Left cardiac atrium (tissue), 4 donors: ENCODE measurements around the gene MPPED2. TPM values are rescaled to one million over a fixed set of nuclear protein-coding genes. Genes with fewer than 3 reads are reported as not detected.

Experiments used
- ATAC-seq, 2 donors: fragments of 200-7000 bp; cut with Tn5 transposase; one replicate each; pipeline ENCODE4 v1.9.1; 2020; ENCODE audit warnings: mild to moderate bottlenecking in 2 of 2, moderate library complexity in 2 of 2
- DNase-seq: peaks from one replicate; pipeline ENCODE4 v3.0.0-alpha.2; 2020
- intact Hi-C, 2 donors: fragments of 100-400 bp; cut with DNase I; formaldehyde crosslinking; loops; one replicate each; pipeline versions ENCODE4 v1.14.1 to v1.15.1; 2022 to 2023
- total RNA-seq, 2 donors: library from RNA; stranded (reverse); fragmentation: NEBNext Ultra II Directional; extraction: Animal tissue kit (Norgen Biotek cat#: 25700); gene quantifications; one replicate each; pipeline ENCODE4 v1.2.1, GENCODE V29; 2021
- donor health status: DM: no; HTN: yes; CAD: no.
- donor health status: DM: no; HTN: yes; CAD: no; lungs with severe emphysema.
- donor health status: DM: yes; HTN: yes; CAD: no.
- donor health status: Dilated cardiomyopathy.

The MPPED2 gene
- total RNA-seq, 2 donors from 2014 or later, result 2.9 to 5.2 TPM

DNA sequence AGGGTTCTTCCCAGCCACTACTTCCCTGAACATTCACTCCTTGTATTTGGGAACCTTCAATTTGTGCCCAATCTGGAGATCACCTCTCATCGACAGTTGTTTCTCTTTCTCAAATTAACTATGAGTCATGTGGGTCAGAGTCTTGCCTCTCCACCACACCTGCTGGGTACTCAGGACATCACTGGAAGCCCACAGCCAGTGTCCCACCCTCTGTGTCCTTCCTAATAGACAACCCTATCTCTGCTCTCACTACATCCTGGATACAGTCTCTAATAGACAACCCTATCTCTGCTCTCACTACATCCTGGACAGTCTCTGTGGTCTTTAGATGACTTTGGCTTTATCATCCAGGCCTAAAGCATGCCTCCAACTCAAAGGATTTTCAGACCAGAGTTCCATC is 193.1 kb downstream of the MPPED2 start:
- DNase-seq, result no peak
- ATAC-seq, result no peak
- intact Hi-C loops, result no loop called here

DNA sequence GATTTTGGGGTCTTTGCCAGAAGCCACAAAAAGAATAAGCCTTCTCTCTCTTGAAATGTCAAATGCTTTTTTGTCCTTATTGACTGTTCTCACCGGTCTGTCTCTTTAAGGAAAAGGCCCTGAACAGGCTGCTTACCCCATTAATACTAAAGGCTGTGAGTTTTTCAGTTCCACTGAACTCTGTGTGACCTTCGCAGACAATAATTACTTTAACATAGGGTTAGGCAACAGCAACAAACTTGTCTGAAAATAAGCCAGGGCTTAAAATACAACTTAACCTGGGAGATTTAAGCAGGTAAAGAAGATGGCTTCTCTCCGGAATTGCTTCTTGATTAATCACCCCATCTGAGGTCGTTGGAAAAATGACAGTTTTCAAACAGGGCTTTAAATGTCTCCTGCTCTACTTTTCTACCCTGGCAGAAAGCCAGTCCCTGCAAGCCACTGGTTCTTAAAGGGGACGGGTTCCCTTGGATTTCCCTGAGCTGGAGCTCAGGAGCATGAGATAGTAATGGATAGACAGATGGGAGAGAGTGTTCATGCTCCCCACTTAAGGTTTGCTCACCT is 193.8 kb downstream of the MPPED2 start:
- DNase-seq, result no peak
- ATAC-seq, result peak; percentile 31 to 77
- intact Hi-C loops, result no loop called here

GRCh38 chr11:30388957-30389356 is 197.2 kb downstream of the MPPED2 start:
- ATAC-seq (no peak), DNase-seq (no peak)
- intact Hi-C loops, result no loop called here

GRCh38 chr11:30387891-30388861 is 198.0 kb downstream of the MPPED2 start:
- ATAC-seq (no peak), DNase-seq (no peak)
- intact Hi-C loops, result no loop called here

- DNase-seq (no peak), ATAC-seq (no peak)
- intact Hi-C loops, result no loop called here
These were observed 204.3 kb downstream of the MPPED2 start for GRCh38 chr11:30381879-30382278.

DNA sequence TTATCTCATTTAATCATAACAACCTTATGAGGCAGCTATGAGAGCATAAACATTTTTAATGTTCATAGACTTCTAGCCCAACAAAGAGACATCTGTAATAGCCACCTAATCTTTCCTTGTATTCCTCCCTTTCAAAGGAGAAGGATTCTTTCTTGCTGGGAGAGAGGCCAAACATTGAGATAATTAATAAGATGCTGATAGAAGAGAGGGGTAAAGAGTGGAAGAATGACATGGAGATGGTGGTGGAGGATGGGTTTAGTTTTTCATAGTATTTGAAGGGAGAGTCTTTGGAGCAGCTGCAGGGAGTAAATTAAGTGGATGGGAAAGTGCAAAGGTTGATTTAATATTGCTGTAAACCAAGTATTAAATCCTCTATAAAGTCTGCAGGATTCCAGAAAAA is 205.3 kb downstream of the MPPED2 start:
- ATAC-seq (no peak), DNase-seq (no peak)
- intact Hi-C loops, result no loop called here

DNA sequence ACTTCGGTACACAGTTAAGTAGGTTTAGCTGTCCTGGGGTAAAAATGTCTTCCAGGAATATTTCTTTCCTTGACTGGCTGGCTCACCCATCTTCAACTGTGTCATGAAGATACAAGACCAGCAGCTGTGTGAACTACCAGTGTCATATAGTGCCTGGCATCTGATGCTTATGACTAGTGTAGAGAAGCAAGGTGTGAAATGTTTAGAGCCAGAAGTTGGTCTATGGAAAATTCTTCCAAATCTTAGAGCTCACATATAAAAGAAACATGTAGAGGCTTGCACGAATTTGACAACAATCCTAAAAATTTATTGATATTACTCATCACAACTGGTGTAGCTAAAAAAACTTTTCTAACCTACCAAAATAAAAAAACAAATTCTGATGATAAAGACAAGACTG is 208.8 kb downstream of the MPPED2 start:
- no peak for ATAC-seq
- DNase-seq, result no peak
- intact Hi-C loops, result no loop called here

- no peak for ATAC-seq
- intact Hi-C loops, result no loop called here
- DNase-seq, result no peak
These were observed 216.0 kb downstream of the MPPED2 start for GRCh38 chr11:30370164-30370563.

DNA sequence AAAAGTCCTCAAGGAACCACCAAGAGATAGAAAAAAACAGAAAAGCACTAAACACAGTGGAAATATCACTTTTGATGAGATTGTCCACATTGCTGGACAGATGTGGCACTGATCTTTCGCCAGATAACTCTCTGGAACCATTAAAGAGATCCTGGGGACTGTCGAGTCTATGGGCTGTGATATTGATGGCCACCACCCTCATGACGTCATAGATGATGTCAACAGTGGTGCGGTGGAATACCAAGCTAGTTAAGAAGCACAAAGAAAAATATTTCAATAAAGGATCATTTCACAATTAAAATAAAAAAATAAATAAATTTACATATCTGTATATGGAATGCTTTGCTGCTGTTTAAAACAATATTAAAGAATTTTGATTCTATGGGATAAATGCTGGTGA is 217.8 kb downstream of the MPPED2 start:
- intact Hi-C loops, result no loop called here
- DNase-seq (no peak), ATAC-seq (no peak)

DNA sequence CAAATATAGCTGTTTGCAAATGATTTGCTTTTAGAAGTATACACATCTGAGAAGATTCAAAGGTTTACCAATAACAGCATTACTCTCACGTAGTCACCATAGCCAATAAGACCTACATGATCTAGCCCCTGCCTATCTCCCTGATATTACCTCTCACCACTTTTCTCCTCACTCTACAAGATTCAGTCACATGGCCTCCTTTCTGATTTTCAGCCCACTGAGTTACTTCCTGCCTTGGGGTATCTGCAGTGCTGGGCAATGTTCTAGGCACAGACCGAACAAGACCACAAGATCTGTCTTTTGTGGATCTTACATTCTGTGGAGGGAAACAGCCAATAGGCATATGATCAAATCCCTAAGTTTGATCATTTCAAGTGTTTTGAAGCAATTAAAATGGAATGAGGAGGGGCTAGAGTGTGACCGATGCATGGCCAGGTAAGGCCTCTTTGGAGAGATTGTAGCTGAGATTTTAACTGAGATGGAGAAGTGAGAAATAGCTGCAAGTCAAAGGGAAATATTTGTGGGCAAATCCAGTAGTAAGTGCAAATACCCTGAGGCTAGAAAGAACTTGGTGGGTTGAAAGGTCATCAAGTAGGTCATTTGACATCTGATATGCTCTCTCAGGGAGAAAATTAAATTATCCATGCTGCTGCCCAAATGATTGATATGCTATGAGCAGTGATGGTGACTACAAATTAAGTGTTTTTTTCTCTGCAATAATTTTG is 220.2 kb downstream of the MPPED2 start:
- DNase-seq (no peak), ATAC-seq (no peak)
- intact Hi-C loops, result no loop called here

DNA sequence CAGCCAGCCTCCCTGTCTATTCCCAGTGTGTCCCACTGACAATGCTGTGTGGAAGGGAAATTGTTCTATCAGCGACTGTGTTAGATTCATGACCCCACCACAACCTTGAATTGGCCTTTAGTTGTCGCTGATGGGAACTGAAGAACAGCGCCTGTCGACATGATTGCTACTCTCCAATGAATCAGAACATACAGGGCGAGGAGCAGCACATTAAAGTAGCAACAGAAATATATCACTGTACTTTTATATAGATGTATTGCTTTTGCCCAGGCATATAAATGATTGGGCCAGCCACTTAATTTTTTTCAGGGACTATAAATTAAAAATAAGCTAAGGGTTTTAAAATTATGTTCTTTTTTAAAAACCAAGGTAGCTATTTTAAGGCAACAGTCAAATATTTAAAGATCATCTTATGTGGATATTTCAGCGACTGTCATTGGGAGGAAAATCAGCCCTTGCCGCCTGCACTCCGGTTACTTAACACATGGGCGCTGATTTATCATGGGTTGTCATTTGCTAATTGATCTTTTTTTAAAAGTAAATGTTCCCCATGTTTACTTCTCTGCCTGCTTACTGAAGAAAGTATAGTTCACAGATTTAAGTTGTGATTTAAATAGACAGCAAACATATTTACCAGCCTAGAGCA is 221.2 kb downstream of the MPPED2 start:
- no peak for ATAC-seq
- intact Hi-C loops, result no loop called here
- DNase-seq, result no peak

DNA sequence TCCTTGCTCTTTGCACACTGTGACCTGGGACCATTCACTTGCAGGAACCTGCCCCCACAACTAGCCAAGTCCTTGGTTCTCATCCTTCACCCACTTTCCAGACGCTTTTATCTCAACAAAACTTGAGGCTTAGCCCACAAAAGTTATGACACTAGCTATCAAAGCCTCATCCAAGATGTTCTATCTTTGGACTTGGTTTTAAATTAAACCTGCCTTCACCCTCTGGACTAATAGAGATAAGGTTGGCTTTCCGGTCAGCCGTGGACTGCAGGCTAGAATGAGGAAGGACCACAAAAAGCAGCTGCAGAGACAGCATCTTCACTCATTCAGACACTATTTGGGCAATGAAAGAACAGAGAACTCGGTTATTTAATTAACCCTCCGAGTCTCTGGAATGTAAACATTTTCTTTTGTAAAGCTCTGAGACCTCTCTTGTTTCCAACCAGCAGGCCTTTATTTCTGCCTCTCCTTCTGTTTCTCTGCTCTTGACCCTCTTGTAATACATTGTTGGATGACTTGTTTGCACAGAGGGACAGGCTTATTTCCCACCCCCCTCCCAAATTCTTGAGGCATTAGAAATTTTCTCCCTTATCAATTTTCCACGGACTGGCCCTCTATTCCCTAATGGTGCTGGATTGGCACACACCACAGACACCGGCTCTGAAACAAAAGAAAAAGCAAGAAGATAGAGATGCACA is 221.9 kb downstream of the MPPED2 start:
- intact Hi-C loops, result no loop called here
- DNase-seq (no peak), ATAC-seq (no peak)

DNA sequence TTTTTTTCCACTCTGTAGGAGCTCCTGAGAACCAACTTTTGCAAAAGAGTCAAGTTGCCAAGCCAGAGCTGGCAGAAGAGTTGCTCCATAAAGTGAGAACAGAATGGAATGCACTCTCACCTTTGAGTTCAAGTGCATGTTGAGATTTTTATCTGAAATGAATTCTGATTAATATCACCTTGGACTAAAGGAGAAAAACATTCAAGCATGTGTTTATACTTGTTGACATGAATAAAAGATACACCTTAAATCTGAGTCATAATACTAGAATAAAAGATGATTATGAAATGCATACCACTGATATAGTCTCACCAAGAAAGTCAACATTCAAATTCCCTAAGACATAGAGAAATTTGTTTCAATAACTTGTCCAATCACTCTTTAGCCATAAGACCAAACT is 225.4 kb downstream of the MPPED2 start:
- DNase-seq (no peak), ATAC-seq (no peak)
- intact Hi-C loops, result no loop called here
